ENCODE results near the gene UAP1L1.
"Not testable (repeated sequence)": the region's sequence is repeated elsewhere in the genome, so short reads cannot be mapped to it uniquely, and the experiment has no call there.

UAP1L1 gene

DNA sequence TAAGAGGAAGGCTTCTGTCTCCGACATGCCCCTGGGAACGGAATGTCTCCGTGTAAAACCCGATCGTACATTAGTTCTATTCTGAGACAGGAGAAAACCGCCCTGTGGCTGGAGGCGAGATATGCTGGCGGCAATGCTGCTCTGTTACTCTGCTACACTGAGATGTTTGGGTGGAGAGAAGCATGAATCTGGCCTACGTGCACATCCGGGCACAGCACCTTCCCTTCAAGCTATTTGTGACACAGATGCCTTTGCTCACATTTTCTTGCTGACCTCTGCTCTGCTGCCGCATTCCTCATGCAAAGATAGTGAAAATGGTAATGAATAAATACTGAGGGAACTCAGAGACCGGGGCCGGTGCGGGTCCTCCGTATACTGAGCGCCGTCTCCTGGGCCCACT is 39.4 kb downstream of the UAP1L1 start:
- DNase-seq, result no peak

DNA sequence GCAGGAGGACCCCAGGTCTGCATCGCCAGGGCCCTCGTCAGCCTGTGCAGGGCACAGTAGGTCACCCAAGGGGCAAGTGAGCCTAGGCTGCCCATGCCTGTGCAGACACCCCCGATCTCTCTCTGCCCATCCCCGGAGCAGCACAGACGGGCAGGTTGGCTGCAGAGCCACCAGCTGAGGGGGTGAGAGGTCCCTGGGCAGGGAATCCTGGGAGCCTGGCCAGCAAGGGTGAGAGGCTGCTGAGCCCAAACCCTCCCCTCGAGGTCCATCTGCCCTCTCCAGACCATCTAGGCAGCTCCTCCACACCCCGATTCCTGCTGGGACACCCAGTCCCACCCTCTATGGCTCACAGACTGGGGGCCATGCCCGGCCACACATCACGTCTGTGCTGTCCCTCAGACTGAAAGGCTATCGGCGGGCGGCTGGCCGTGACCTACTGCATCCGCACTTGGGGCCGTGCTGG is 40.0 kb downstream of the UAP1L1 start:
- DNase-seq, result no peak

- DNase-seq, result not testable (repeated sequence)
Measured at GRCh38 chr9:137118092-137118603, 40.8 kb downstream of the UAP1L1 start.

DNA sequence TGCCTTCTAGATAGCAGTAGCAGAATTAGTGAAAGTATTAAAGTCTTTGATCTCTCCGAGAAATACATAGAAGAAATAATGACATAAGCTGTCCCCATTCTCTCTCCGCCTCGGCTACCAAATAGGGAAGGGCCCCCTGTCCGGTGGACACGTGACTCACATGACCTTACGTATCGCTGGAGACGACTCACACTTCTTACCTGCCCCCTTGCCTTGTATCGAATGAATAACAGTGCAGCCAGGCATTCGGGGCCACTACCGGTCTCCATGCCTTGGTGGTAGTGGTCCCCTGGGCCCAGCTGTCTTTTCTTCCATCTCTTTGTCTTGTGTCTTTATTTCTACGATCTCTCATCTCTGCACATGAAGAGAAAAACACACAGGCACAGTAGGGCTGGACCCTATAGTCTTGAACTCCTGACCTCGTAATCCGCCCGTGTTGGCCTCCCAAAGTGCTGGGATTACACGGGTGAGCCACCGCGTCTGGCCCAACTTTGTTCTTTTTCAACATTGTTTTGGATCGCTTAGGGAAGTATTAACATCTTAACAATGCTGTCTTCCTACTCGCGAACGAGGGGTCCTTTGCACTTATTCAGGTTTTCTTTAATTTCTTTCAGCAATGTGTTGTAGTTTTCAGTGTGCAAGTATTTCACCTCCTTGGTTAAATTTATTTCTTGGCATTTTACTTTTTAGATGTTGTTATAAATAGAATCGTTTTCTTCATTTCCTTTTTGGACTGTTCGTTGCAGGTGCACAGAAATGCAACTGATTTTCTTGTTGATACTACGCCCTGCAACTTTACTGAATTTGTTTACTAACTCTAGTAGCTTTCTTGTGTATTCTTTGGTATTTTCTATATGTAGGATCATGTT is 44.8 kb downstream of the UAP1L1 start:
- not testable (repeated sequence) for DNase-seq

- not testable (repeated sequence) for DNase-seq
Measured at GRCh38 chr9:137122796-137123467, 45.6 kb downstream of the UAP1L1 start.

- DNase-seq, result no peak
Measured at GRCh38 chr9:137123468-137123837, 46.1 kb downstream of the UAP1L1 start.

GRCh38 chr9:137123952-137124462 is 46.7 kb downstream of the UAP1L1 start:
- DNase-seq, result not testable (repeated sequence)

DNA sequence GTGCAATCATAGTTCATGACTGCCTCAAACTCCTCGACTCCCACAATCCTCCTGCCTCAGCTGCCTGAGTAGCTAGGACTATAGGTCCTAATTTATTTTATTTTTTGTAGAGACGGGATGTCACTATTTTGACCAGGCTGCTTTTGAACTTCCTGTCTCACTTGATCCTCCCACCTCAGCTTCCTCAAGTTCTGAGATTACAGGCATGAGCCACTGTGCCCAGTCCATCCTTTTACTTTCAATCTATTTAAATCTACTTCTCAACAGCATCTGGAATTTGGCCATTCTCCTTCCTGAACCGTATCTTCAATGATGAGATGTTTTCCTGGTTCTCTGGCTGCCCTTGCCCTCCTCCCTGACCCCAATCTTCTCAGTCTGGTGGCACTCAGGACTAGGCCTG is 49.5 kb downstream of the UAP1L1 start:
- no peak for DNase-seq

DNA sequence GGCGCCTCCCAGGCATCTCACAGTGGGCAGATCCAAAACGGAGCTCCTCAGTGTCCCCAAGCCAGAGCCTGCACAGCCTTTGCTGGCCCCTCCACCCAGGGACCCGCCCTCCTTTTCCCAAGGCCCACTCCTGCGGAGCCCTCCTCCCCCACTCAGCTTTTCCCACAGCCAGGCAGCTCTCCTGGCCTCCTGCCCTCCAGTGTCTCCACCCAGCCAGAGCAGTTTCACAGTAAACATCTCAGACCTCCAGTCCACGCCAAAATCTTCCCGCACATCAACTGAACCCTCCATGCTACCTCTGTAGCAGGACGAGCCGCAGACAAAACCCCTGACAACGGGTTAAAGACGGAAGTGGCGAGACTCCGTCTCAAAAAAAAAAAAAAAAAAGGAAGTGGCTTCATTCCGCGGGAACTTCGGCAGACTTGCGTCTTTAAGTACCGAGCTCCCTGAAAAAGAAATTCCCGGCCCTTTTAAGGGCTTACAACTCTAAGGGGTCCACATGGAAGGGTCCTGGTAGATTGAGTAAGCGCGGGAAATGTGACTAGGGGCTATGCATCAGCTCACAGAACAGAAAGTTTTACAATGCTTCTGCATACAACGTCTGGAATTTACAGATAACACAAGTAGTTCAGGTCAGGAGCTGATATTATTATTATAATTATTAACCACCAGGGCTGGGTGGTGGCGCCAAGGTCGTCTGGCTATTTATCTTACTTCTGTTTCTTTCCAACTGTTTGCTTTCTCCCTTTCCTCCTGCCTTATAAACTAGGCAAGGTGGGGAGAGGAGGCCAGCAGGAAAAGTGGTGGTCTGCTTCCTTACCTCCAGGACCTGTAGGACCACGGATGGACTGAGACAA is 50.2 kb downstream of the UAP1L1 start:
- DNase-seq, result peak; percentile 56

- peak; percentile 55 for DNase-seq
Measured at GRCh38 chr9:137128158-137128861, 51.0 kb downstream of the UAP1L1 start.

DNA sequence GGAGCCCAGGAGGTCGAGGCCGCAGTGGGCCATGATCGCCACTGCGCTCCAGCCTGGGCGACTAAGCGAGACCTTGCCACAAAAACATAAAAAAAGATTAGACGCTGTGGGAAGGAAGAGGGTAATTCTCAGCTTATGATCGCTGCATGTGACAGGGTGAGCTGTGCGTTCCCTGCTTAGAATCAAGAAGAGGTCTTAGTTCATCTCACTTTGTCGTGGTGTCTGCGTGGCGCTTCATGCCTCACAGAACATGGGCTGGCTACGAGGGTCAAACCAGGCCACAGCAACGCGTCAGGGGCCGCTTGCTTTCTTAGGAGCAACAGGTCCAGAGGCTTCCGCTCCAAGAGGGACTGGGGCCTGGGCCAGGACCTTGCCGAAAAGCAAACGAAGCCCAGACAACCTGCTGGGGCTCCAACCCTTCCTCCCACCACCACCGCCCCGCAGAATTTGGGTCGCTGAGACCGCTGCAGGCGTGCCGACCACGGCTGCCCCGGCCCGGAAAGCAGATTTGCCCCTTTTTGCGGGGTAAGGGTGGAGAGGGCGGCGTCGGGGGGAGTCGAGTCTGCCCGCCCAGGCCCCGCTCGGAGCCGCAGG is 51.6 kb downstream of the UAP1L1 start:
- no peak for DNase-seq

- DNase-seq, result peak; percentile 94
Measured at GRCh38 chr9:137129456-137130175, 52.3 kb downstream of the UAP1L1 start.

DNA sequence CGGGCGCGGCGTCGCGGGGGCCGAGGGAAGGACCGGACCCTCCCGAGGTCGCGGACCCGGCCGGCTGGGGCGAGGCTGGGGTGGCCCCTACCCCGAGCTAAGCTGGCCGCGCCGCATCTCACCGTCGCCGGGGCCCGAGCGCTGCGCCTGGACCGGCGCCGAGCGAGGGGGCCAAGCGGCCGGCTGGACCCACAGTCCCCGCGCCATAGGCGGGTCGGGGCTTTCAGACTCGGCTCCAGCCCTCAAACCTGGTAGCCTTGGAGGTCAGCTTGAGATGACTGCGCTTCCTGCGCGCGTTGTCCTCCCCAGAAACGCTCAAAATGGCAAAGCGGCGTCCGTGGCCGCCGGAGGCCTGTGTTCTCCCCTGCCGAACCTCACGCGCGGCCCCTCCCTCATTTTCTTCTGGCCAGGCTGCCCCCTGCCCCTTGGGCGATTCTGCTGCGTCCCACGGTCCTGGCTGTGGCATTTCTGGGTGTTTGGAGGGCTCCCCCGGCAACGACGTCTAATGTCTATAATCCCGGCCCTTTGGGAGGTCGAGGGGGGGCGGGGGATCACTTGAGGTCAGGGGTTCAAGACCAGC is 52.9 kb downstream of the UAP1L1 start:
- DNase-seq, result no peak
